ENCODE results near the gene EHMT1. TPM values are rescaled to one million over a fixed set of nuclear protein-coding genes. Genes with fewer than 3 reads are reported as not detected.

Gene EHMT1
- total and polyA plus RNA-seq, 2 of the 13 experiments (the other 11 are each of a cell fraction or from before 2014, with no cell fraction given), result 23.0 to 27.1 TPM

GRCh38 chr9:137873408-137873807 is 254.6 kb downstream of the EHMT1 start (continued):
- no peak for TF ChIP-seq GLMP (CRISPR knock-in tag; IDR thresholded peaks at IDR 0.05; ENCODE audit: borderline replicate concordance)

- 40% methylated on average over 9 of the region's 9 CpGs for WGBS (ENCODE audit: low lambda C conversion rate)
- POLR2A ChIA-PET, result no interaction called here
Measured at GRCh38 chr9:137873858-137874362, 255.1 kb downstream of the EHMT1 start.

More at GRCh38 chr9:137873858-137874362, 255.1 kb downstream of the EHMT1 start:
- Histone ChIP-seq H3K9me3 (ENCODE audit: low read length) (no peaks in the 10 kb centered on the region), H3K27ac (ENCODE audit: extremely low read length, insufficient read depth, low read length) (no peak overlapping the region), H3K27me3 (ENCODE audit: control insufficient read depth in 1 of 2, insufficient read depth in 2 of 2, low read length in 2 of 2) (peaks cover 0 to 11% of the 10 kb centered on the region in 2 experiments; a peak in 1 of 5 replicates), H4K20me1 (ENCODE audit: insufficient read depth, low read length) (no peaks in the 10 kb centered on the region), H3K4me2 (ENCODE audit: low read depth, low read length) (no peak overlapping the region), H3K4me3 (replicated peaks in 1 of 3; ENCODE audit: insufficient read depth in 1 of 3, low read depth in 2 of 3, low read length in 3 of 3) (no peak overlapping the region), H3K36me3 (replicated peaks in 1 of 2; ENCODE audit: control insufficient read depth in 1 of 2, insufficient read depth in 2 of 2, low read length in 2 of 2) (no peaks in the 10 kb centered on the region), H3K79me2 (ENCODE audit: insufficient read depth, low read length) (no peaks in the 10 kb centered on the region), H2AFZ (ENCODE audit: low read length) (no peak overlapping the region), H3K4me1 (ENCODE audit: insufficient read depth, low read length) (no peaks in the 10 kb centered on the region), H3K9ac (ENCODE audit: insufficient read depth, low read depth, low read length) (no peak overlapping the region)
- ATAC-seq (no peak), DNase-seq (ENCODE audit: low spot score) (no peak), FAIRE-seq (no peak)
- intact Hi-C loops (cut with micrococcal nuclease; ENCODE audit: unreplicated experiment) (no loop called here), in situ Hi-C loops (cut with HindIII; ENCODE audit: extremely low pct_ligation_motif_present, low pct_unique_long_range_greater_than_20kb) (no loop called here)
- CTCF ChIA-PET (ENCODE audit: low intra/inter-chr PET ratio, low total read pairs), result no interaction called here
- no TSS peak for BruUV-seq (replicated peaks)
- TF ChIP-seq HOMEZ (CRISPR knock-in tag; IDR thresholded peaks at IDR 0.05; ENCODE audit: low read depth), result no peak
- peak; percentile 69 for TF ChIP-seq MAFF (IDR thresholded peaks at IDR 0.05; ENCODE audit: low read depth, low read length)
- TF ChIP-seq MAFK (conservative IDR thresholded peaks at IDR 0.05 in 1 of 2, IDR thresholded peaks at IDR 0.05 in 1 of 2; ENCODE audit: low read length in 2 of 2), result peak; percentile 80 to 82

All from HepG2 (cell line).